HepG2 (cell line): ENCODE data around the gene PCGF3.

ENCODE experiments used
- EZH2 ChIP-seq: conservative IDR thresholded peaks from 2 replicates; pipeline ENCODE4 v1.6.1; 2012; ENCODE audit warnings: mild to moderate bottlenecking, low read depth, low read length, moderate library complexity
- POLR2A ChIP-seq, 2 experiments: IDR thresholded peaks; 2 replicates each; pipeline ENCODE4 v1.6.1; 2011; ENCODE audit warnings: low read depth in 2 of 2, low read length in 2 of 2, mild to moderate bottlenecking in 1 of 2, moderate library complexity in 1 of 2; ENCODE audit not compliant: insufficient read depth in 1 of 2
- ZNF614 ChIP-seq: IDR thresholded peaks from 2 replicates; pipeline ENCODE4 v1.6.1; 2018; ENCODE audit warnings: missing biosample characterization, missing genetic modification reagents, inconsistent platforms, borderline replicate concordance
- TF ChIP-seq, protein P1 (sequence below): sonication (generic); formaldehyde crosslinking; IDR thresholded peaks from 2 replicates; pipeline ENCODE4 v1.5.0; 2020; ENCODE audit warnings: mild to moderate bottlenecking, missing genetic modification reagents, moderate library complexity

DNA sequence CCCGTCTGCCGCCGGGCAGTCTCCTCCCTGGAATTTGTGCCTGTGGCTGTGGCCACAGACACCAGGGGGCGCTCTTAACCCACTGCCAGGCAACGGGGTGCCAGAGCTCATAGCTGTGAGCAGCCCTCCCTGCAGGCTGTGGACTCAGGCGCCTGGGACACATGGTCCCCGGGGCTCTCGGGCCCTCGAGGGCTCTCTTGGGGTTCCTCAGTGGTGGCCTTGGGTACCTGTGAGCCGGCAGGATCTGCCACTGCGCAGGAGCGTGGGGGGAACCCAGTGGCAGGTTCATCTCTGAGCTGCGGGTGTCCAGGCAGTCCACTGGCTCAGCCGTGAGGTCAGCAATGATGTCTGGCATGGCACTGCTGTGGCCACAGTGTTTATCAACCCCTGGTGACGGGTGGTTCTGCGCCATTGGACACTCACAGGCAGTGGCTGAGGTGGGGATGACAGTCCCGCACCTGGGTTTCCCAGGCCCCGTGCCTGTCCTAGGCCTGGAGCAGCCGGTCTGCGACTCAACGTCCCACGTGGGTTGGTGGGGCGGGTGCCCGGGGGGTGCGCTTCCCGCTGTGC is 37.2 kb downstream of the PCGF3 start:
- no peak for TF ChIP-seq EZH2
- TF ChIP-seq, protein P1, sequence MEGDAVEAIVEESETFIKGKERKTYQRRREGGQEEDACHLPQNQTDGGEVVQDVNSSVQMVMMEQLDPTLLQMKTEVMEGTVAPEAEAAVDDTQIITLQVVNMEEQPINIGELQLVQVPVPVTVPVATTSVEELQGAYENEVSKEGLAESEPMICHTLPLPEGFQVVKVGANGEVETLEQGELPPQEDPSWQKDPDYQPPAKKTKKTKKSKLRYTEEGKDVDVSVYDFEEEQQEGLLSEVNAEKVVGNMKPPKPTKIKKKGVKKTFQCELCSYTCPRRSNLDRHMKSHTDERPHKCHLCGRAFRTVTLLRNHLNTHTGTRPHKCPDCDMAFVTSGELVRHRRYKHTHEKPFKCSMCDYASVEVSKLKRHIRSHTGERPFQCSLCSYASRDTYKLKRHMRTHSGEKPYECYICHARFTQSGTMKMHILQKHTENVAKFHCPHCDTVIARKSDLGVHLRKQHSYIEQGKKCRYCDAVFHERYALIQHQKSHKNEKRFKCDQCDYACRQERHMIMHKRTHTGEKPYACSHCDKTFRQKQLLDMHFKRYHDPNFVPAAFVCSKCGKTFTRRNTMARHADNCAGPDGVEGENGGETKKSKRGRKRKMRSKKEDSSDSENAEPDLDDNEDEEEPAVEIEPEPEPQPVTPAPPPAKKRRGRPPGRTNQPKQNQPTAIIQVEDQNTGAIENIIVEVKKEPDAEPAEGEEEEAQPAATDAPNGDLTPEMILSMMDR (CRISPR knock-in tag) = peak; percentile 92
- TF ChIP-seq POLR2A (IDR thresholded peaks at IDR 0.05; ENCODE audit: insufficient read depth in 1 of 2, low read depth in 2 of 2, low read length in 2 of 2) = no peak
- TF ChIP-seq ZNF614 (CRISPR knock-in tag) = no peak
